GM19240 (cell line): ENCODE measurements around the gene PCP4.
"Not testable (repeated sequence)": the region's sequence is repeated elsewhere in the genome, so short reads cannot be mapped to it uniquely, and the experiment has no call there.

Experiments
- DNase-seq: peaks from one replicate; pipeline ENCODE4 v3.0.0; 2011; ENCODE audit warnings: low spot score; ENCODE audit not compliant: insufficient read length

The PCP4 gene

DNA sequence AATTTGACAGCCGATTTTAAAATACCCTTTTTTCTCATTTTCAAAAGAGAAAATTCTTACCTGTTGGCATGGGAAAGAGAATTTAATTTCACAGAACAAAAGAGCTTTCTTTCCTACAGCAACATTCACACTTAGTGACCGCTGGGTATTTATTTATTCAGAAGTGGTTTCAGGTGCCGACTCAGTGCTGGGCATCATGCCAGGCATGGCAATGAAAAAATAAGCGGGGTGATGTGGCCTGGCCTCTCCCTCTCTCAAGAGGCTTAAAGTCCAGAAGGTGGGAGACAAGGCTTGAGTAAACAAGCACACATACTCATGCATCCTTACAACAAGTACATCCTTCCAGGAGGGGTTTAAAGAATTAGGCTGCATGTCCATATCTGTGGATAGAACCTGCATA is 4.1 kb upstream of the PCP4 start:
- DNase-seq: no peak

DNA sequence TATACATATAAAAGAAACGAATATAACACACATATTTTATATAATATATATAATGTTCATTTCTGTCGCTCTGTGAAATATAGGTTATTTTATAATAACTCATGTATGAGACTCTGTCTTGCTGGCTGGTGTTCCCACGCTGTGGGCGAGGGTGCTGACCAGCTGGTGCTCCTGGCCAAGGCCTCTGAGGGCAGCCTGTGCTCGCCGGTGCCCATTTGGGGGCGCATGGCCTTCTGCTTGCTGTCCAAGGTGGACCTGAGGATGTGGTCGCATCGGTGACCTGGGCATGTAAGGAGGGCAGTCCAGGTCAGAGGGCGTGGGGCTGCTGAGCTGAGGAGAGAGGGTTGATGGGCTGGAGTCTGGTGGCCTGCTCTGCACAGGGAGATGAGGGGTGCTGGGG is 1.1 kb upstream of the PCP4 start:
- no peak for DNase-seq

DNA sequence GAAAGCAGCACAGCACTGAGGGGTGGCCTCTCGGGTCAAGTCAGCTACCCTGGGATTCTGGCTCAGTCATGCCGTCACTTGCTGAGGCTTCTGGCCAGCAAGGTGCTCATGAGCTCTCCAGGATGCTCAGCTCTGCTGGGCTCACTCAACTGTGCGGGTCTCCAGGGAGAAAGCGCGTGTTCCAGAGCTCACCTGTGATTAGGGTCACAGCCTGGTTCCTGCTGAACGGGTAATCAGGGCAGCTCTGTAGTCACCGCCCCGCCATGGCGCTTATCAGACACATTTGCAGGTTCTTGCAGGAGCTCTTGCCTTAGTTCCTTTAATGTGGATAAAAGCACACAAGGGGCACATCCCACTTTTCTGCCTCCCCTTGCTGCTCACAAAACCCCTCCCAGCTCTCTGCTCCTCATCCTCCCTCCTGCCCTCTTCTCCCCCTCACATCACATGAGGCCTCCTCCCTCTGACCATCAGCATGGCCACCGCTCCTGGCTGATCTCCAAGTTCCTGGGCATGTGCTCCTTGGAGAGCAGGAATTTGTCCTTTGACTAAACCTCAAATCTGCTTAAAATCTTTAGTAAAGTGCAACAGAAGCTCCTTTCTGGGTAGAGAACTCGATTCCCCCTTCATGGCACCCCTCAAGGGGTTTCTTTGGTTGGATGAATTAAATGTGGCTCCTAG is 2.0 kb downstream of the PCP4 start:
- no peak for DNase-seq

DNA sequence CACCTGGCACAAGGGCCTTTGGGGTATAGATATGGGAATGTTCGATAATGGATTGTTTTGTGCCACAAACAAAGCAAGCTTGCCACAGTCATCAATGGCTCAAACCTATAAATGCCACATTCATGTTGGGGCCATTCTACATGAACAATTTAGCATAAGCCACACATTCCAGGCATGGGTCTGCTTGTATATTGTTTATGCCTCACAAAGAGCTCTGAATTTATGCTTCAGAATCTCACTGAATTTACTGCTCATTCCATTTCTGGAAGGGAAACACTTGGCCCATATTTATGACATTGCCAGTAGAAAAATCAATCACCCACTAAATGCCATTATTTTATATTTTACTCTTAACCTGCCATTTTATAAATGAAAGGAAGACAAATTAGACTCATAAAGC is 6.4 kb downstream of the PCP4 start:
- no peak for DNase-seq

DNA sequence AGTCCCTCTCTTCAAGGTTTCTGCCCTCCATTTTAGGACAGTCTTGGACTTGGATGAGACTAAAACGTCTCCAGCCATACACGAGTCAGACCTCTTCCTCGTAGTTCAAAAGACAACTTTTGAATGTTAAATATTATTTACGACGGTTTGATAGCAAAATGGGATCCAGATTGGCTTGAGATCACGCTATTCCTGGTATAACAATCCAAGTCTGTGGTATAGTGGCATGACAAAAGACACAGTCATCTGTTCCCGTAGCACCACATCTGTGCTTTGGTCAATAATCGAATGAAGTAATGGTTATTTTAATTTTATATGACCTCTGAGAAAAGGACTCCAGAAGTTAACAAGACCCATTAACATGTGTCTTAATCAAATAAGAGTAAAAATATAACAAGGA is 7.0 kb downstream of the PCP4 start:
- no peak for DNase-seq

DNA sequence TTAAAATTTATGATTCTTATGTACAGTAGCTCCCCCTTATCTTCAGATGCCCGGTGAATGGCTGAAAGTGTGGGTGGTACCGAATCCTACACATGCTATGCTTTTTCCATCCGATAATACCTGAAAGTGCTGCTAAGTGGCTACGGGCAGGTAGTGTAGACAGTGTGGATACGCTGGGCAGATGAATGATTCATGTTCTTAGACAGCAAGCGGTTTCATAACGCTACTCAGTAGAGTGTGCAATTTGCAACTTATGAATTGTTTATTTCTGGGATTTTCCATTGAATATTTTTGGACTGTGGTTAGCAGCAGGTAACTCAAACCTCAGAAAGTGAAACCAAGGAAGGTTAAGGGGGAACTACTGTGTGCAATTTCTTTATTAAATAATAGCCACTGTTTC is 7.5 kb downstream of the PCP4 start:
- no peak for DNase-seq

DNA sequence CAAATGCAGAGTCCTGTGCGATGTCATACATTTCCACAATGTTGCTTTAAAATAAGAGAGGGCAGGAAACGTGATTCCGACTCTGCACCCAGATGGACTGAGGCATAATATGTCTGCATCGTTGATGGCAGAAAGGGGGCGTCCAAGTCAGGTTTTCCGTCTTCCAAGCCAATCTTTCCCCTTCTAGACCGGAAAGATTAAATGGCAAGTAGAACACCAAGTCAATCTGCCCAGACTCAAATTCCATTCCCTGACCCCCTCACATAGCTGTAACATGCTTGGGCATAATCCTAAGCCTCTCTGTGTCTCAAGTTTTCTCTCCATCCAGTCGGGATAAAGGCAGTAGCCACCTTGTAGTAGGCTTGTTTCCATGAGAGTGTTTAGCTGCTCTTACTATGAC is 14.4 kb downstream of the PCP4 start:
- DNase-seq: no peak

DNA sequence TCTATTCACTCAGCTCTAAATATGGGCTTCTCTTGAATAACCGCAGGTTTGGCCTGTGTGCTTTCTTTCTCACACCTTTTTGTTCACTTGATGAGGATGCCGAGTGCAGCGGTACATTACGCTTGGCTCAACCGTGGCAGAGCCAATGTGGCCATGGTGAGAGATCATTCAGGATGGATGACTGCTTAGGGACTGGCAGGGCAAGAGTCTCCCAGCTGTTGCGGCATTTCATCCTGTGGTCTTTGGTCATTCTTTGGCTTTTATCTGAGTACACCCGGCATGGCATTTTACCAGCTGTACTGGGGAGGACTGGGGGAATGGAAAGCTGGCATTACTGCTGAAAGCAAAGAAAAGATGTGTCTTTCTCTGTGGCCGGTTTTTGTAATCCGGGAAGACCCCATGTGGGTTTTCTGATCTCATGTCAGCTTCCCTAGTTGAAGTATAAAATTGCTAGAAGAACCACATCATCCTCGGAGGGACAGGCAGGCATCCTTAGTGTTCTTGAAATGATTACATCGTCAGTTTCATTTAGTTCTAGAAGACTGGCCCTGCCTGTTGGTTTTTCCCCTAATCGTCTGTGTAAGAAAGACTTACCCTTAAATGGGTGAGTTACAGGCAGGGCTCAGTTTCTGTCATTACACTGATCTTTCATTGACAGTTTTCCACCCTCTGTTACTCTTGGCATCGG is 15.1 kb downstream of the PCP4 start:
- no peak for DNase-seq

DNA sequence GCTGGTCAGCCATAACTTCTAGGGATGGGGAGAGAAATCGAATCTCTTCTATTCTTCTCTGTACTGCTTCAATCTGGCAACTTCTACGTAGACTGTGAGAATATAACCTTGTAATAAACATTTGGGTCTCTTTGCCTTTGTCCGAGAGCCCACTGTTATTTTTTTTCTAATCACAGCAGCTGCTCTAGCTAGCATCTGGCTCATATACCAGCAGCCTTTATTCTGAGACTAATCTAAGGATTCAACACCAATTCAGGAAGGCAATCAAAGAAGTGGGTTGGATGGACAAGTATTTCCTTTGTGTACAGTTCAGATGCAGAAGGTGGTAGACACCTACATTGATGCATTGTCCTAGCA is 15.6 kb downstream of the PCP4 start:
- no peak for DNase-seq

DNA sequence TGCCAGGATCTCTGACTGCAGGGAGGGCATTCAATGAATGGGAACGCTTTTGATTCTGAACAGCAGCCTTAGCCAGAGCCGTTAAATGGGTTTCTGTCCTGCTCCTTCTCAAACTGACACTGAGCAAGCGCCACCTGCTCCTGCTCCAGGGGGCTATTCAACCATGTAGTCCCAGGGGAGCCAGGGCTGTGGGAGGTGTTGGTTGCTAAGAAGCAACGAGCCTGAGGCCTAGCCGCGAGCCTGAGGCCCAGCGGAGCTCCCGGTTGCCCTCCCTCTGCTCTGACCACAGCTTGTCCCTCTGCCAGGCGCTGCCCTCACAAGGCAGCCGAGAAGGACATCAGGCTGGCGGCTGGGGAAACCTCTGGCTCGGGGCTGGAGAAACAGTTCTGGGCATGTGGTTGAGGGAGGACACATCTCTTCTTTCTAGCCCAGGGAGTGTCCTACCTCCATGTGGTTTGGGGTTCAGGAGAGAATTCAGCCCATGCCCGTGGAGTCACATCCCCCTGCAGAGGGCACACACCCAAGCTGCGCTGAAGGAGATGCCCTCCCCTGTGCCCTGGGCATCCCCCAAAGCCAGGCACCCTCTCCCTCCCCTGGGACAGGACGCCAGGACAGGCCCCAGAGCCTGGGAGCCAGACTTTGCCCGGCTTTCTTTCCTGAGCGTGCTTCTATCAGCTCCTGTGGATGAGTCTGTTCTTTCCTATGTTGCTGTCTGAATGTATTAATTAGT is 18.0 kb downstream of the PCP4 start:
- no peak for DNase-seq

DNA sequence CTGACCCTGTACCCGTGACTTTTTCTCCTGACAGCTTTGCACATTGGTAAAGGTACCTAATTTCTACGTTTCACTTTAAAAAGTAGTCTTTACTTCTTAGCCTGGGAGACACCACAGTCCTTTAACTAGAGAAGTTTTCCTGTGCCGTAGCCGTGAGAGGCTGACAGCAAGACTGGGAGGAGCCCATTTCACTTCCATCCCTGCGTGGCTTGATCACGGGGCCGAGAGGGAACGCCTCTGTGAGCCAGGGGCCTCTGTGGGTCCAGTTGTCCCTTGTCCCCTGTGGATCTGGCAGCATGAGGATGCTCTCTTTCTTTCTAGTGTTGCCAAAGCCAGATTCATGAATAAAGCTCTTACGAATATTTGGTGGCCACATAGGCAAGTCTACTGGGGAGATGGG is 21.6 kb downstream of the PCP4 start:
- no peak for DNase-seq

DNA sequence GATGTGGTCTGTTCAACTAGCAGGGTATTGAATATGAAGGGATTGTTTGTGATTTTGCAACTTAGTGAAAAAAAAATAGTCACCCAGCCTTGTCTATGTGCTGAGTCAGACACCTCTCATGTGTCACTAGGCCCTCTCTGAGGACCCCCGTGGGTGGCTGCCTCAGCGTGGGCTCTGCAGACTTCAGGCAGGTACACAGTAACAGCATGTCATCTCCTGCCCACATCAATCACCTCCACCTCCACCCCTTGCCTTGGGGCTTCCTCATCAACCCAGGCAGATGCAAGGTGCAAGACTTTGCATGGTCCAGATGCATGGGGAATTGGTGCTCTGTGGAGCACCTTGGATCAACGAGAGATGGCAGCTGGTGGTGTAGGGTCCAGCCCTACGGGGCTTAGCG is 23.9 kb downstream of the PCP4 start:
- DNase-seq: no peak

DNA sequence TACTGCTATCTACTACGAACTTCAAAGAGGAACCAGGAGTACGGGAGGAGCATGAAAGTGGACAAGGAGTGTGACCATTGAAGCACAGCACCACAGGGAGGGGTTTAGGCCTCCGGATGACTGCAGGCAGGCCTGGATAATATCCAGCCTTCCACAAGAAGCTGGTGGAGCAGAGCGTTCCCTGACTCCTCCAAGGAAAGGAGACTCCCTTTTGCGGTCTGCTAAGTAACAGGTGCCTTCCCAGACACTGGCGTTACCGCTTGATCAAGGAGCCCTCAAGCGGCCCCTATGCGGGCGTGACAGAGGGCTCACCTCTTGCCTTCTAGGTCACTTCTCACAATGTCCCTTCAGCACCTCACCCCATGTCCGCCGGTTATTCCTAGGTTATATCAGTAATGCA is 24.6 kb downstream of the PCP4 start:
- not testable (repeated sequence) for DNase-seq

DNA sequence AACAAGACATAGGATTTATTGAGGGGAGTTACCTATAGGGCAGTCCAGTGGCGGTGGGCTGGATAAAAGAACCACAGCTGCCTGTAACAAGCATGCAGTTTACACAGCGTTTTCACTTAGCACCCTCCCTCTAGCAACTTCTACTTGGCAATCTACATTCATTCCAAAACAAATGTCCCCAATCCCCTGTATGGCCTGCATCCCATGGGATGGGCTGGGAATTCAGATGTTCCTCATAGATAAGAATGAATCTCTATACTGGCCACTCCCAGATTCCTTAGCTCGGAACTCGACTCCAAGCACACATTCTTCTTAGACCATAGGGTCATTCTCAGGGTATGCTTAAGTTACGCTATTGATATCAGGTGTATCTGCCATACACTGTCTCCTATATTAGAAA is 33.3 kb downstream of the PCP4 start:
- no peak for DNase-seq

DNA sequence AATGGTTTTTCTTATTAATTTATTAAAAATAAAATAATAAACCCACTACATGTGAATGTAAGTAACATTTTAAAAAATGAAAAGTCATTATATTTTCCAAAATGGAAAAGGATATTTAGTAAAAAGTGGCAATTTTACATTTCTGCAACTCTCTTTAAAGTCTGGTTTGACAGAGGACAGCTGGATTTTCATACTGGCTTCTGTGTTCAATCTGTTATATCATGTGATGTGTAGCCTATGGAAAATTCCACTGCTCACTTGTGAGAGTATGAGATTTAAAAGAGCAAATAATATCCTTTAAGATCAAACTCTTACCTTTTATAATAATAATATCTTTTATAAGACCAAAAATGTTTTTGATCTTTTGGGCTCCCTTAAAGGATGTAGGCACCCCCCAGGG is 33.7 kb downstream of the PCP4 start:
- no peak for DNase-seq

DNA sequence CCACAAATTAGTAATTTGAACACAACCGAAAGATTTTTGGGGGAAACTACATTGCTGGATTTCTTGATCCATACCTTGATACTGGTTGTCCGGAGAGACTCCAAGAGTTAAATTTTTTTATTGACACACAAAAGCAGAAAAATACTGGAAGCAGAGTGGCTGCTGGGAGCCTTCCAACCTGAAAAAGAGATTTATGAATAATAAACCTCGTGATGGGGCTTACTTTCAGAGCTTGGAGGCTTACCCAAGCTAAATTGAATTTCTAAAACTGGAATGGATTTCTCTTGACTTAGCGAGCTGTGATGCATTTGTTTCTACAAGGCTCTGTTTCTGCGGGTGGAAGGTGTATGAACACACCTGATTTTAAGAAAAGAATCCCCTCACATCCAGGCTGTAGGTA is 35.7 kb downstream of the PCP4 start:
- DNase-seq: no peak

DNA sequence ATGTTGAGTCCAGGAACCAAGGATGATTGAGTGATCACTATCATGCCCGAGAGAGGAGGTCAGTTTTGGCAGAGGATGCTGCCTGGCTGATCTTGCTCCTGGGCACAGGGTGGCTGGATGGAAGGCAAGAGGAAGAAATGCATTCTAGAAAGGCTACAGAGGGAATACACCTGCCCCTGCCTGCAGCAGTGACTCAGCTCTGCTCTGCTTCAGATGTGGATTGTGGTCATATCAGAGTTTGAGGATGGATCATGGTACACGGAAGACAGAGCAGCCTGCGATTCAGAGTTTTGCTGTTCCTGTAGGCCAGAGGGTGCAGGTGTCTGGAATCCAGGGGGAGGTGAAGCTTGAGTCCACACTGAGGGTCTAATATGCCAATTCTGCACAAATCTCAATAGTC is 37.2 kb downstream of the PCP4 start:
- DNase-seq: no peak

DNA sequence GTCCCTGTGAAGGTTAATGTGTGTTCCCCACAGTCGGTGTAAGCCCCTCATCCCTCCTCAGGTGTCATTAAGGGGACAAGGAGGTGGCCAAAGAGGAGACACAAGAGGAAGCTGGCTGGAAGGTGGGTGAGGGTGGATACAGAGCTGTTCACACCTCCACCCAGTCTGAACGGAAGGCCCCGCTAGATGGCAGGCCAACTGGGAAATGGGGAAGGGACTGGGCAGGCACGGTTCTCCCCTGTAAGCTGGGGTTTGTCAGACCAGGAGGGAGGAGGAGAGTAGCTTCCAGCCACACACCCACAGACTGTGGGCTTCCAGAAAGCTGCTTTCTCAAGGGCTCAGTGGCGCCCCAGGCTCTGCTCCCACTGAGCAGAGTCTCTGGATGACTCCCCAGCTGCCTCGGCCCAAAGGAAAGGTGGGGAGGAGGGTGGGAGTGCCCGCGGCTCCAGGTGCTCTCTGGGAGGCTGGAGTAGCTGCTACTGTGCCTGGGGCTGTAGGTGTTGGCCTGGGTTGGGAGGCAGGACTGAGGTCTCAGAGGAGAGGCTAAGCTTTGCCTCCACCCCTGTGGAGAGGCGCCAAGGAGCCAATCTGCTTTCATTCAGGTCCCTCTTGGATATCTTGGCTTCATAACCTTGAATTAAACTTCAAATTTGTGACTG is 41.2 kb downstream of the PCP4 start:
- DNase-seq: no peak

DNA sequence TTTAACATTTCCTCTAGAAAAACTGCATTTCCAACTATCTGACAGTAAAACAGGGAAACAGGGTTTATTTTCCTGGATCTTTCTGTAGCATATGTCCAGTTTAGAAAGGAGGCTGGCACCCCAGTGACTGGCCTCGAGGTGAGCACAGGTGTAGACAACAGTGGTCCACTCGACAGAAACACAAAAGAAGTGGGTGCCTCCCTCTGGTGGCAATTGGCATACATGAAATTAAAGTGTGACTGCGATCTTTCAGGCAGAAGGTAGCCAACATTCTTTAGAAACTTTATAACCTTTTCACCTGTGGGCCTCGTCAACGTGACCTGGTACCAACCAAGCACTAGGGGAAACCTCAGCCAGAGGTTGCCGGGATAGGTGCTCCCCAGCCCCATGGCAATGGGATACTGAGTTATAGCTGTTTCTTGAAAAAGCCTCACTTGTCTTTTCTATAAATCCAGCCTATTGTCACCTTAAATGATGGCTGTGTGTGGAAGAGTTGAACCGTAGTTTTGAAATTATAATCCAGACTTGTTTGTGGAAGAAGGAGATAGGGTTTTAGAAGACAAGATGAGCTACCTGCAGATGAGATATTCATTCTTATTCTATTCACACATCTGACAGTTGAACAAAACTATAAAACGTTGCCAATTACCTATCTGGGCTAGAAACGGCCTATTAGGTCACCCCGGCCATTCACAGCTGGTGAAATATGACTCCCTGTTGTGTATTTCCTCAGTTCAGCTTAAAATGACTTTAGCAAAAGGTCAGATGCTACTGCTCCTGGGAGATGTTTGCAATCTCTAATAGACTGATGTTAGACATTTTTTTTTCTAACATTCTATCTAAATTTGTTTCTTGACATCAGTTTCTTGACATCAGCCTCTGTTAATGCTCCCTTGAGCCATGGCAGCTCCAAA is 44.3 kb downstream of the PCP4 start:
- DNase-seq: no peak

DNA sequence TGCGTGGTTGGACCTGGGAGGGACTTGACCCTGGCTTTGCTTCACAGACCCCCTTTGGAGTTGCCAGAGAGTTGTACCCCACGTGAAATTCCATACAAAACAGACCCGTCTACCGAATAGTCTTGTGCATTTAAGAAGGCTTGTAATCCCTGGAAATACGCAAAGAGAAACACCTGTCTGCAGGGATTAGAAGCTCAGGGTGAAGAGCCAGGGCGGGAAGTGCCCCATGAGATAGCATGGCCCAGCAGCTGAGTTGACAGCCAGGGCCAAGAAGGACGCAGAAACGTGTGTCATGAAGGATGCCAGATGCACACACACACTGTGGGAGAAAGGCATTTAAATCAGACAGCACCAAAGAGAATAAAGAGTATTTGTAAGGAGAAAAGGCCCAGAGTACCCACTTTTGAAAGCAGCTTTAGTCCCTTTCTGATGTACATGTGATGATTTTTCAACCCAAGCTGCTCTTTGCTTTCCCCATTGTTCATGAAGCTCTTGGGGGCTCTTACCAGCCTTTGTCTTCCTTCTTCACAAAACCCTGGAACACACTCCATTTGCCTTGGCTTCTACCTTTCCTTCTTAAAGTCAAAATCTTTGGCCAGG is 46.6 kb downstream of the PCP4 start:
- no peak for DNase-seq

DNA sequence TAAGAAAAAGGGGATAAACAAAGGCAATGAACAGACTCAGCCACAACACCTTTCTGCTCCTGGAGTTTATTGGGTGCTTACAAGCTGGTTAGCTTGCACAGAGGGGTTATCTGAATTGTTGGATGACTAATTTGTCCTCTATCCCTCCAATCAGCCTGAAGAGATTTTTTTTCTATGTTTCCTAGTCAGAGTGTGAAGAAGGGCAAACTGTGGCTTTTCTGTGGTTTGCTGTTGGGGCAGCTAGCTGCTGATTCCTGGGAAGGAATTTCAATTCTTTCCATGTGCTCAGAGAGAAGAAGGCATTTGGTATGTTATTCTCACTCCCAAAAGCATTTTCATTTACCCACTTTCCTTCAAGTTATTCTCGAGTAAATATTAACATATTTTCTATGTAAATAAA is 48.6 kb downstream of the PCP4 start:
- DNase-seq: no peak
